ENCODE results near the gene TYMP. TPM values are rescaled to one million over a fixed set of nuclear protein-coding genes. Genes with fewer than 3 reads are reported as not detected.
"Not testable (repeated sequence)": the region's sequence is repeated elsewhere in the genome, so short reads cannot be mapped to it uniquely, and the experiment has no call there.

TYMP gene
- total RNA-seq, 6 experiments from 2014 or later: 30.6 to 223 (median 88.2) TPM

DNA sequence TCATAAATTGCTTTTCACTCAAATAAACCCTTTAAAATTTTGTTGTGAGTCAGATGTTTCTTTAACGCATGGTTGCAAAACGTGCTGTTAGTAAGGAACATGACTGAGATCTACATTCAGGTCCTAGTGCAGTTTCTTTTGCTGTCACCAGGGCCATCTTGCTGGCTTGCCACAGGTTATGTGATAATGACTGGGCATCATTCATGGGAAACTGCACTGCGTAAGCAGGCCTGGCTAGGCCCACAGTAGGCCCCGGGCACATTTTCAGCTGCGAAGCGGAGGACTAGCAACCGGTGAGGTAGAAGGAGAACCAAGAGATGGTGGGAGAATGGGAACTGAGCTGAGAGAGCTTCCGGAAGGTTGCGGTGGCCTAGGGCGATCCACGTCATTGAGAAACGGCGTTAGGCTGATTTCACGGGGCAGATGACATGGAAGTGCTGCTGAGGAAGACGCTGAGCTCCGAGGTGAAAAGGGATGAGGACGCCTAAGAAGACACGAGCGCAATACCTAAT lies 12.7 kb upstream of the TYMP start:
- ATAC-seq (peak in 1 of 4 donors; percentile 3), DNase-seq (peak in 1 of 3 donors; percentile 65)
- 65% methylated on average over 18 of the region's 19 CpGs for WGBS (ENCODE audit: insufficient coverage, low coverage, low lambda C conversion rate, missing lambda C conversion rate)
- no peaks in the 10 kb centered on the region for H3K27me3 ChIP-seq
- H3K4me3 ChIP-seq: no peak overlapping the region
- intact Hi-C loops (cut with DNase I): no loop called here
- TF ChIP-seq CTCF (IDR thresholded peaks at IDR 0.05): no peak
- TF ChIP-seq POLR2A (IDR thresholded peaks at IDR 0.05): peak; percentile 35
- no peaks in the 10 kb centered on the region for H3K36me3 ChIP-seq
- H3K9me3 ChIP-seq: no peaks in the 10 kb centered on the region
- peak overlapping the region in 2 of 3 donors; percentile 96 to 97 for H3K27ac ChIP-seq
- H3K4me1 ChIP-seq: peaks cover 0 to 19% (median 9%) of the 10 kb centered on the region in 4 donors

DNA sequence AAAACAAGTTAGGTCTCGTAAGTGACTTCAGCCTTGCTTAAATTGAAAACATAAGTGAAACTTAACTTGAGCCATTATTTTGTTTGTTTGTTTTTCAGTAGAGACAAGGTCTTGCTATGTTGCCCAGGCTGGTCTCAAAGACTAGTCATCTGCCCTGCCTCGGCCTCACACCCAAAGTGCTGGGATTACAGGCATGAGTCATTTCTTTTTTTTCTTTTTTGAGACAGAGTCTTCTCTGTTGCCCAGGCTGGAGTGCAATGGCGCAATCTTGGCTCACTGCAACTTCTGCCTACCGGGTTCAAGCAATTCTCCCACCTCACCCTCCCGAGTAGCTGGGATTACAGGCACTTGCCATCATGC lies 11.8 kb upstream of the TYMP start:
- H3K9me3 ChIP-seq; H3K4me3 ChIP-seq; H3K27me3 ChIP-seq; intact Hi-C loops (cut with DNase I); H3K36me3 ChIP-seq: not testable (repeated sequence)
- Histone ChIP-seq H3K27ac (peak overlapping the region; percentile 44 to 97 (median 96)), H3K4me1 (peaks cover 0 to 19% (median 9%) of the 10 kb centered on the region in 4 donors)
- DNase-seq: peak in 2 of 3 donors; percentile 62 to 65
- peak; percentile 60 for TF ChIP-seq POLR2A (IDR thresholded peaks at IDR 0.05)
- 39% methylated on average over 5 of the region's 5 CpGs for WGBS (ENCODE audit: insufficient coverage, low coverage, low lambda C conversion rate, missing lambda C conversion rate)
- peak in 2 of 4 donors; percentile 16 to 47 for ATAC-seq

- H3K36me3 ChIP-seq: no peaks in the 10 kb centered on the region
- DNase-seq (peak in 1 of 3 donors; percentile 51), ATAC-seq (no peak)
- H3K4me3 ChIP-seq: no peak overlapping the region
- H3K27me3 ChIP-seq: no peaks in the 10 kb centered on the region
- no peaks in the 10 kb centered on the region for H3K9me3 ChIP-seq
- peaks cover 0 to 19% (median 9%) of the 10 kb centered on the region in 4 donors for H3K4me1 ChIP-seq
- intact Hi-C loops (cut with DNase I): no loop called here
- 80% methylated on average over 10 of the region's 10 CpGs for WGBS (ENCODE audit: insufficient coverage, low coverage, low lambda C conversion rate, missing lambda C conversion rate)
- H3K27ac ChIP-seq: peak overlapping the region; percentile 89 to 97 (median 96)
- no peak for TF ChIP-seq POLR2A (IDR thresholded peaks at IDR 0.05)
- no peak for TF ChIP-seq CTCF (IDR thresholded peaks at IDR 0.05)
These were observed 10.6 kb upstream of the TYMP start for GRCh38 chr22:50540381-50540780.

GRCh38 chr22:50537765-50538164 lies 8.0 kb upstream of the TYMP start:
- Histone ChIP-seq H3K27me3 (no peaks in the 10 kb centered on the region), H3K4me1 (peaks cover 0 to 24% (median 9%) of the 10 kb centered on the region in 4 donors), H3K36me3 (no peaks in the 10 kb centered on the region), H3K9me3 (no peaks in the 10 kb centered on the region), H3K4me3 (no peak overlapping the region), H3K27ac (peak overlapping the region; percentile 89 to 97 (median 96))
- 92% methylated on average over 13 of the region's 13 CpGs for WGBS (ENCODE audit: insufficient coverage, low coverage, low lambda C conversion rate, missing lambda C conversion rate)
- DNase-seq (peak in 1 of 3 donors; percentile 27), ATAC-seq (no peak)
- no peak for TF ChIP-seq POLR2A (IDR thresholded peaks at IDR 0.05)
- TF ChIP-seq CTCF (IDR thresholded peaks at IDR 0.05): no peak
- intact Hi-C loops (cut with DNase I): no loop called here

DNA sequence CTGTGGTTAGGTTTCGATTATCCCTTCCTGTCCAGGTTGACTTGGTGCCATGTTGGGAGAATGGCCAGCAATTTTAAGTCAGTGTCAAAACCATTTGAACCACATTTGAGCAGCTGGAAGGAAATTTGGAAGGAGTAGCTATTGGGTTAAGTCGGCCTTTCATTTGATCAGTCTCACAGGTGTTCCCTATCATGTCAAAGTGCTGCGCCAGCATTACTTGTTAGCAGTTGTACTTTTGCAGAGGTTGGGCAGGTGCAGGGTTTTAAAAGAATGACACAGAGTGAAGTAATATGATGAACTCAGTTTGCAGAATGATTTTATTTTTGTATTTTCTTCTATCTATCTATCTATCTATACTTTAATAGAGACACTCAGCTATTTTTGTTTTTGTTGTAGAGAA lies 6.4 kb upstream of the TYMP start:
- Histone ChIP-seq H3K4me3 (no peak overlapping the region), H3K9me3 (no peaks in the 10 kb centered on the region), H3K36me3 (no peaks in the 10 kb centered on the region), H3K4me1 (peaks cover 0 to 24% (median 9%) of the 10 kb centered on the region in 4 donors), H3K27ac (no peak overlapping the region), H3K27me3 (no peaks in the 10 kb centered on the region)
- intact Hi-C loops (cut with DNase I): no loop called here
- ATAC-seq (no peak), DNase-seq (no peak)
- TF ChIP-seq CTCF (IDR thresholded peaks at IDR 0.05) (no peak), POLR2A (IDR thresholded peaks at IDR 0.05) (no peak)
- 63% methylated on average over 3 of the region's 3 CpGs for WGBS (ENCODE audit: insufficient coverage, low coverage, low lambda C conversion rate, missing lambda C conversion rate)
